Caco-2 (cell line): ENCODE data around the gene GABBR1. TPM values are rescaled to one million over a fixed set of nuclear protein-coding genes. Genes with fewer than 3 reads are reported as not detected.

Experiments used
- BruUV-seq: library from RNA; stranded (reverse); fragments of 400-500 nt; replicated peaks from 2 replicates; lab custom pipeline; 2021; lab: Mats Ljungman, UMichigan
- CTCF ChIA-PET: fragments of 300-600 bp; sonication (Branson Sonifier 250); formaldehyde crosslinking; loops from one replicate; lab custom pipeline; 2022; ENCODE audit warnings: antibody characterized with exemption; lab: Charles Lee
- POLR2A ChIA-PET: fragments of 300-600 bp; sonication (Branson Sonifier 250); formaldehyde crosslinking; loops from one replicate; lab custom pipeline; 2022; ENCODE audit warnings: antibody characterized with exemption; lab: Charles Lee
- DNase-seq, 2 experiments: peaks; one replicate each; pipeline versions ENCODE4 v3.0.0 to v3.0.0-alpha.2; 2020 to 2022
- H3K27me3 ChIP-seq: replicated peaks from 2 replicates; pipeline ENCODE4 v1.6.0; 2011; ENCODE audit warnings: low read length; ENCODE audit not compliant: control insufficient read depth, insufficient read depth
- H3K36me3 ChIP-seq: 2 replicates; pipeline ENCODE4 v1.5.1; 2011; ENCODE audit warnings: low read length; ENCODE audit not compliant: control insufficient read depth, insufficient read depth
- H3K4me1 ChIP-seq: fragments of 250-450 bp; sonication (Bioruptor Pico); 2 replicates; pipeline ENCODE4 v1.5.1; 2020; ENCODE audit warnings: mild to moderate bottlenecking
- H3K4me3 ChIP-seq: 2 replicates; pipeline ENCODE4 v1.5.1; 2011; ENCODE audit warnings: low read depth, mild to moderate bottlenecking, control low read depth, low read length
- H3K9me3 ChIP-seq: fragments of 250-450 bp; sonication (Bioruptor Pico); 2 replicates; pipeline ENCODE4 v1.5.1; 2020; ENCODE audit warnings: mild to moderate bottlenecking, moderate library complexity
- H3K27ac Mint-ChIP-seq: one replicate; pipeline ENCODE4 v1.8.0; 2022; ENCODE audit warnings: mixed read lengths; ENCODE audit not compliant: unreplicated experiment
- H3K27me3 Mint-ChIP-seq: one replicate; pipeline ENCODE4 v1.8.0; 2022; ENCODE audit warnings: mixed read lengths; ENCODE audit not compliant: insufficient read depth, unreplicated experiment
- H3K36me3 Mint-ChIP-seq: one replicate; pipeline ENCODE4 v1.8.0; 2022; ENCODE audit warnings: mild to moderate bottlenecking, mixed read lengths; ENCODE audit not compliant: insufficient read depth, unreplicated experiment
- H3K4me1 Mint-ChIP-seq: one replicate; pipeline ENCODE4 v1.8.0; 2022; ENCODE audit warnings: low read depth, mixed read lengths; ENCODE audit not compliant: unreplicated experiment
- H3K4me3 Mint-ChIP-seq: one replicate; pipeline ENCODE4 v1.8.0; 2022; ENCODE audit warnings: mild to moderate bottlenecking, moderate library complexity, mixed read lengths; ENCODE audit not compliant: unreplicated experiment
- H3K9me3 Mint-ChIP-seq: one replicate; pipeline ENCODE4 v1.8.0; 2022; ENCODE audit warnings: mixed read lengths; ENCODE audit not compliant: unreplicated experiment
- CTCF ChIP-seq, 2 experiments: fragments of 200-600 bp in 1 of 2; IDR thresholded peaks; 1 replicate in 1 of 2; 2 replicates in 1 of 2; pipeline versions ENCODE4 v1.5.1 to v1.8.0; 2011 to 2022; ENCODE audit warnings: antibody characterized with exemption in 1 of 2, control low read depth in 1 of 2, inconsistent platforms in 1 of 2, low read depth in 1 of 2, low read length in 1 of 2, mild to moderate bottlenecking in 1 of 2, moderate library complexity in 1 of 2; ENCODE audit not compliant: insufficient read depth in 1 of 2, severe bottlenecking in 1 of 2, unreplicated experiment in 1 of 2
- intact Hi-C: fragments of 100-400 bp; cut with micrococcal nuclease; formaldehyde crosslinking; loops from one replicate; pipeline ENCODE4 v1.10.0; 2022; ENCODE audit not compliant: unreplicated experiment
- total RNA-seq: library from RNA; stranded (reverse); gene quantifications from 2 replicates; pipeline ENCODE4 v1.2.3, GENCODE V29; 2022

GABBR1 gene
- total RNA-seq, 1 experiment from 2014 or later: 3.3 TPM

DNA sequence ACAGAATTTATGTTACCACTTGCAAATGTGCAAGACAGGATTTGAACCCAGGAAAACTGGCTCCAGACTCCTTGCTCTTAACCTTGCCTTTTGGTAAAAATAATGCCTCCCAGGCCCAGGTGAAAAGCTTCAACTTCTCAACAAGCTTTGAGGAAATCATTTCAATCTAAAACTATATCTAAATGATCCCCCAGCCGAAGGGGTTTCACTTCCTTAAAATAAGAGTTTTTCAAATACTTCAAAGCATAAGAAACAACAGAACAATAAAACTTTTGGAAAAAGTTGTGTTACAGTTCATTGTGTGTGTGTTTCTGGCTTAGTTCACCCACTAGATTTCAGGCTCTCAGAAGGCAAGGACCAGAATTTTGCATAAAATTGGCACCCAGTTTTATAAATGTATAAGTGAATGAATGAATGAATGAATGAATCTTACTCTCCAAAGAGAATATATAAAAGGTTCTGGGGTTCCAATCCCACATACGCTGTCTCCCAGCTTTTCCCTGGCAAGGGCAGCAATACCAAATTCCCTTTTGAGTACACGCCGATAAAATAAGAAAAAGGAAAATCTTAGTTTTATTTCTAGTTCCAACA lies 42.7 kb downstream of the GABBR1 start:
- H3K4me3 ChIP-seq: no peak overlapping the region
- CTCF ChIA-PET: interaction anchor here (1.2 to 1.5 kb wide), 2 partner anchors 58 to 163 kb away, joined by 3 to 7 read pairs; no protein-coding TSS in a partner anchor

DNA sequence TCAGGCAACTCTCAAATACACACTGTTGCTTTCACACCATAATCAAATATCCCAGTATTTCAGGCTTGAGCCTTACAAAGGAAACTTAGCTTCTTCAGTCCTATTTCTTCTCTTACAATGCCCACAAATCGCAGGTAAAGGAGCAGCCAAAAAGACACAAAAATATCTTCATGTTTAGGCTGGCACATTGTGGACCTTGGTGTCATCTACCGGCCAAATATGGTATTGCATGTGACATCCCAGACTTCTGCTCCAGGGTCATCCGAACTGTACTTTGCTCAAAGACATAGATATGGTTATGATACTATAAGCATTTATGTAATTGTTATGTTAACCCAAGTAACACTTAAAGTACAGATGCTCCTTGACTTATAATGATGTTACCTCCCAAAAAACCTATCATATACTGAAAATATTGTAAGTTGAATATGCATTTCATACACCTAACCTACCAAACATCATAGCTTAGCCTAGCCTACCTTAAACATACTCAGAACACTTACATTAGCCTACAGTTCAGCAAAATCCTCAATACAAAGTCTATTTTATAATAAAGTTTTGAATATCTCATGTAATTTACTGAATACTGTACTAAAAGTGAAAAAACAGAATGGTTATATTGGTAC lies 43.4 kb downstream of the GABBR1 start:
- Histone ChIP-seq H3K4me3 (no peak overlapping the region), H3K27me3 (no peaks in the 10 kb centered on the region), H3K36me3 (no peaks in the 10 kb centered on the region), H3K9me3 (no peaks in the 10 kb centered on the region), H3K4me1 (no peaks in the 10 kb centered on the region)
- ChIA-PET CTCF (interaction anchor here (1.2 to 1.5 kb wide), 2 partner anchors 58 to 162 kb away, joined by 3 to 7 read pairs; no protein-coding TSS in a partner anchor), POLR2A (no interaction called here)
- Mint-ChIP-seq H3K4me3 (no peak overlapping the region), H3K27ac (no peak overlapping the region), H3K36me3 (no peaks in the 10 kb centered on the region), H3K27me3 (peaks cover 20% of the 10 kb centered on the region), H3K4me1 (no peaks in the 10 kb centered on the region), H3K9me3 (no peaks in the 10 kb centered on the region)
- no TSS peak for BruUV-seq
- peak in 1 of 2 experiments; percentile 62 for DNase-seq
- intact Hi-C loops: loop anchor here (1.0 to 2.0 kb wide), 2 partner anchors 163 to 175 kb away; partner anchors contain the start of gene OR12D1
- TF ChIP-seq CTCF (IDR thresholded peaks at IDR 0.05; ENCODE audit: insufficient read depth in 1 of 2, low read depth in 1 of 2, low read length in 1 of 2, severe bottlenecking in 1 of 2, unreplicated experiment in 1 of 2): peak; percentile 83 to 88

More for the DNA sequence above, 42.7 kb downstream of the GABBR1 start:
- H3K27ac Mint-ChIP-seq: no peak overlapping the region
- Histone ChIP-seq H3K4me1 (no peaks in the 10 kb centered on the region), H3K9me3 (no peaks in the 10 kb centered on the region), H3K36me3 (no peaks in the 10 kb centered on the region), H3K27me3 (no peaks in the 10 kb centered on the region)
- H3K9me3 Mint-ChIP-seq: no peaks in the 10 kb centered on the region
- H3K4me1 Mint-ChIP-seq: no peaks in the 10 kb centered on the region
- no peak overlapping the region for H3K4me3 Mint-ChIP-seq
- no peak for DNase-seq
- BruUV-seq: no TSS peak
- intact Hi-C loops: no loop called here
- no peaks in the 10 kb centered on the region for H3K36me3 Mint-ChIP-seq
- TF ChIP-seq CTCF (IDR thresholded peaks at IDR 0.05; ENCODE audit: insufficient read depth in 1 of 2, low read depth in 1 of 2, low read length in 1 of 2, severe bottlenecking in 1 of 2, unreplicated experiment in 1 of 2): no peak
- POLR2A ChIA-PET: no interaction called here
- H3K27me3 Mint-ChIP-seq: peaks cover 26% of the 10 kb centered on the region

GRCh38 chr6:29584821-29585220 lies 48.2 kb downstream of the GABBR1 start, which contains the start of gene OR2H2:
Gene OR2H2 (plus strand): TSS chr6:29585121. CDS start chr6:29587945, 2,824 bp downstream.
- DNase-seq: no peak
- TF ChIP-seq CTCF (IDR thresholded peaks at IDR 0.05; ENCODE audit: insufficient read depth in 1 of 2, low read depth in 1 of 2, low read length in 1 of 2, severe bottlenecking in 1 of 2, unreplicated experiment in 1 of 2): no peak
- no peak within 1 kb of the TSS for H3K4me3 Mint-ChIP-seq
- no TSS peak for BruUV-seq
- H3K4me1 ChIP-seq: no peaks in the 10 kb centered on the region
- H3K27me3 Mint-ChIP-seq: peaks cover 19% of the 10 kb centered on the region
- intact Hi-C loops: no loop called here
- H3K36me3 ChIP-seq: no peaks in the 10 kb centered on the region
- H3K27ac Mint-ChIP-seq: no peak within 1 kb of the TSS
- ChIA-PET POLR2A (no interaction called here), CTCF (no interaction called here)
- H3K9me3 ChIP-seq: no peaks in the 10 kb centered on the region
- H3K4me3 ChIP-seq: no peak within 1 kb of the TSS
- no peaks in the 10 kb centered on the region for H3K27me3 ChIP-seq
- no peaks in the 10 kb centered on the region for H3K4me1 Mint-ChIP-seq
- no peaks in the 10 kb centered on the region for H3K36me3 Mint-ChIP-seq
- H3K9me3 Mint-ChIP-seq: no peaks in the 10 kb centered on the region
